Brain microvascular endothelial cell (primary cell): Measurements from ENCODE around the gene DBP.
"Not testable (repeated sequence)": the region's sequence is repeated elsewhere in the genome, so short reads cannot be mapped to it uniquely, and the experiment has no call there.

Source experiments
- DNase-seq: peaks from one replicate; pipeline ENCODE4 v3.0.0-alpha.2; 2020
- H3K27ac ChIP-seq: fragments of 250-450 bp; sonication (Bioruptor Pico); 2 replicates; pipeline ENCODE4 v1.5.1; 2020; ENCODE audit warnings: mild to moderate bottlenecking, moderate library complexity
- H3K27me3 ChIP-seq: fragments of 250-450 bp; sonication (Bioruptor Pico); replicated peaks from 2 replicates; pipeline ENCODE4 v1.5.1; 2020; ENCODE audit warnings: mild to moderate bottlenecking
- H3K36me3 ChIP-seq: fragments of 250-450 bp; sonication (Bioruptor Pico); replicated peaks from 2 replicates; pipeline ENCODE4 v1.5.1; 2020; ENCODE audit warnings: mild to moderate bottlenecking
- H3K4me3 ChIP-seq: 2 replicates; pipeline ENCODE4 v1.5.1; 2011; ENCODE audit warnings: low read depth, mild to moderate bottlenecking, control low read depth, low read length, moderate library complexity
- CTCF ChIP-seq: IDR thresholded peaks from 2 replicates; pipeline ENCODE4 v1.5.1; 2011; ENCODE audit warnings: low read depth, mild to moderate bottlenecking, moderate library complexity, low read length, control low read depth, inconsistent platforms; ENCODE audit errors: missing control alignments
- in situ Hi-C: cut with HindIII; loops from 2 replicates; pipeline ENCODE4 v1.10.0; 2017; ENCODE audit warnings: low sequenced_read_pairs, low pct_ligation_motif_present

The DBP gene

GRCh38 chr19:48661711-48662090 lies 24.5 kb upstream of the DBP start:
- Histone ChIP-seq H3K36me3 (no peaks in the 10 kb centered on the region), H3K4me3 (no peak overlapping the region), H3K27me3 (no peaks in the 10 kb centered on the region), H3K27ac (no peak overlapping the region)
- no peak for TF ChIP-seq CTCF
- in situ Hi-C loops = no loop called here
- DNase-seq = no peak

DNA sequence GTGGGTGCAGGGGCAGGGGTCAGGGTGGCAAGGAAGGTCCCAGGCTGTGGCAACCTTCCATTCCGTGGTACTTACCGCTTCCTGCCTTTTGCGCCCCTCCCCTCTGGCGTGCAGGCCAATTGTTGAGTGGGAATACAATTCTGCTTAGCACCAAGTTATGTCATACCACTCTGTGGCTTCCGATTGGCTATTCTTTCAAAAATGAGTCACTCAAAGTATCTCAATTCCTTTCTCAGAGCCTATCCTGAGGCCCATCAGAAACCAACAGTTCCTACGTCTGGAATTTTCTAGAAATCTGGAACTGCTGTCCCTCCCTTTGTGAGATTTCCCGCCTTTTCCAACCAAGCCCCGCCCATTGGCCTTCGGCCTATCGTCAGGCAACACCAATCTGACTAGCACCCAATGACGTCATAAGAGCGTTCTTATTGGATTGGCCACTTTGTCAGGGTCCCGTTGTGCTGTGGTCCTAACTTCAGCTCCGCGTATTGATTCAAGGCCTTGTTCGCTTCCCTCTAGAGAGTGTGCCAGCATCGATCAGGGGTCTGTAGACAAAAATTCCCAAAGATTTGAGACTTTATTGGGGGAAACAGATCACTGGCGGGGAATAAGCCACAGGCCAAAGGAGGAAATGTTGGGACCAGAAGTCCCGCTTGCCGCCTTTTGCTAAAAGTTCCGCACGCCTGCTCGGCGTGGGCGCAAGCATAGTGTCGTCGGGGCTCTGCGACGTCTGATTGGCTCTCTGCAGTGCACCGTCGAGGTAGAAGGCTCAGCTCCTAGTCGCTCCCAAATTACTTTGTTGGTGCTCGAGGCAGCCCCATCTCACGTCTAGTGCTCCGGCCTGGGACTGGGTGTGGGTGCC lies 23.9 kb upstream of the DBP start:
- TF ChIP-seq CTCF = no peak
- in situ Hi-C loops = no loop called here
- no peaks in the 10 kb centered on the region for H3K36me3 ChIP-seq
- H3K4me3 ChIP-seq = no peak overlapping the region
- peak; percentile 88 for DNase-seq
- no peaks in the 10 kb centered on the region for H3K27me3 ChIP-seq
- H3K27ac ChIP-seq = no peak overlapping the region

- Histone ChIP-seq H3K4me3 (no peak overlapping the region), H3K27ac (no peak overlapping the region), H3K27me3 (no peaks in the 10 kb centered on the region), H3K36me3 (no peaks in the 10 kb centered on the region)
- no peak for TF ChIP-seq CTCF
- in situ Hi-C loops = no loop called here
- DNase-seq = no peak
These were observed 22.6 kb upstream of the DBP start for GRCh38 chr19:48659768-48660167.

- in situ Hi-C loops = no loop called here
These were observed 21.3 kb upstream of the DBP start for GRCh38 chr19:48658483-48658882.

DNA sequence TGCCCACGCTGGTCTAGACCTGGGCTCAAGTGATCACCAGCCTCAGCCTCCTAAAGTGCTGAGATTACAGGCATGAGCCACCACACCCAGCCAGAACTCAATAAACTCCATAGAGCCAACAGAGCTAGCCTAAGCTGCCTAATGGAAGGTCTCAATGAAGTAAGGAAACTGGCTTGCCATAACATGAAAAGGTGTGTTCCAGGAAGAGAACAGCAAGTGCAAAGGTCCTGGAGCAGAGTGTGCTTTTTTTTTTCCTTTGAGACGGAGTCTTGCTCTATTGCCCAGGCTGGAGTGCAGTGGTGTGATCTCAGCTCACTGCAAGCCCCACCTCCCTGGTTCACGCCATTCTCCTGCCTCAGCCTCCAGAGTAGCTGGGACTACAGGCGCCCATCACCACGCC lies 20.6 kb upstream of the DBP start:
- H3K27ac ChIP-seq, H3K36me3 ChIP-seq, H3K27me3 ChIP-seq, DNase-seq, H3K4me3 ChIP-seq, in situ Hi-C loops: not testable (repeated sequence)

More at GRCh38 chr19:48658483-48658882, 21.3 kb upstream of the DBP start:
- Histone ChIP-seq H3K36me3 (no peaks in the 10 kb centered on the region), H3K27me3 (no peaks in the 10 kb centered on the region), H3K4me3 (no peak overlapping the region), H3K27ac (no peak overlapping the region)
- no peak for DNase-seq
- no peak for TF ChIP-seq CTCF

DNA sequence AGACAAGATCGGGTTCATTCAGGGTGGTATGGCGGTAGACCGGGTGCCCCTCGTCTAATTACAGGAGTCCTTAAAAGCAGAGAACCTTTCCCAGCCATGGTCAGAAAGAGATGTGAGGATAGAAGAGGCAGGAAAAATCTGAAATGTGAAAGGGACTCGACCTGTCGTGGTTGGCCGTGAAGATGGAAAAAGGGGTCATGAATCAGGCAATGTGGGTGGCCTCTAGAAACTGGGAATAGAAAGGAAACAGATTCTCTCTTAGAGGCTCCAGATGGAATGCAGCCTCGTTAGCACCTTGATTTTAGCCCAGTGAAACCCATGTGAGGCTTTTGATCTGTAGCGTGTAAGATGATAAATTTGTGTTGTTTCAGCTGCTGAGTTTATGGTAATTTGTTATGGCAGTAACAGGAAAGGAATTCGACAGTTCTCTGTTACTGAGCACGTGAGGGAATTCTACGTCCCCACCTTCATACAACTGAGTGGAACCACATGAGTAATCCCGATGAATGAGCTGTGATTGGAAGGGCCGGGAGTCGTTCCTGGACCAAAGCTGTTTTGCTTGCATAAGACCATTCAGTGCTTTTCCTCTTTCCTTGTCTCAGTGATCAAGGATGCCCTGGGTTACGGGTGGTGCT lies 19.8 kb upstream of the DBP start:
- no peaks in the 10 kb centered on the region for H3K36me3 ChIP-seq
- in situ Hi-C loops = no loop called here
- peak; percentile 74 for DNase-seq
- H3K27ac ChIP-seq = no peak overlapping the region
- no peaks in the 10 kb centered on the region for H3K27me3 ChIP-seq
- H3K4me3 ChIP-seq = no peak overlapping the region
- no peak for TF ChIP-seq CTCF
